PC-3 (cell line): ENCODE measurements around the gene NUDT5. TPM values are rescaled to one million over a fixed set of nuclear protein-coding genes. Genes with fewer than 3 reads are reported as not detected.

Source experiments
- ATAC-seq: fragments of 200-7000 bp; cut with Tn5 transposase; 2 replicates; pipeline ENCODE4 v1.9.1; 2020; ENCODE audit warnings: mild to moderate bottlenecking, moderate library complexity
- BruUV-seq: library from RNA; stranded (reverse); fragments of 400-500 nt; replicated peaks from 2 replicates; lab custom pipeline; 2021; lab: Mats Ljungman, UMichigan
- CTCF ChIA-PET: fragments of 300-600 bp; sonication (Branson Sonifier 250); formaldehyde crosslinking; loops from one replicate; lab custom pipeline; 2022; ENCODE audit warnings: antibody characterized with exemption; lab: Charles Lee
- POLR2A ChIA-PET: fragments of 300-600 bp; sonication (Branson Sonifier 250); formaldehyde crosslinking; loops from one replicate; lab custom pipeline; 2022; ENCODE audit warnings: antibody characterized with exemption; ENCODE audit not compliant: unreplicated experiment; lab: Charles Lee
- DNase-seq: peaks from one replicate; pipeline ENCODE4 v3.0.0-alpha.2; 2015
- H2AFZ ChIP-seq: fragments of 300-600 bp; sonication (generic); 2 replicates; pipeline ENCODE4 v1.6.0; 2016; ENCODE audit warnings: antibody characterized with exemption, low read length
- H3F3A ChIP-seq: fragments of 300-600 bp; sonication (generic); one replicate; pipeline ENCODE4 v1.6.0; 2017; ENCODE audit warnings: antibody characterized with exemption, low read length, control low read depth, mild to moderate bottlenecking; ENCODE audit not compliant: unreplicated experiment
- H3K27ac ChIP-seq: fragments of 300-600 bp; sonication (generic); 2 replicates; pipeline ENCODE4 v1.5.1; 2016; ENCODE audit warnings: mild to moderate bottlenecking, low read length
- H3K27me3 ChIP-seq: fragments of 300-600 bp; sonication (generic); 2 replicates; pipeline ENCODE4 v1.6.1; 2016; ENCODE audit warnings: low read length, mixed read lengths
- H3K36me3 ChIP-seq: fragments of 300-600 bp; sonication (generic); 2 replicates; pipeline ENCODE4 v1.6.1; 2016; ENCODE audit warnings: low read depth, mixed run types, low read length, mixed read lengths
- H3K4me1 ChIP-seq: fragments of 300-600 bp; sonication (generic); 2 replicates; pipeline ENCODE4 v1.5.1; 2016; ENCODE audit warnings: low read length; ENCODE audit not compliant: insufficient read depth
- H3K4me2 ChIP-seq: fragments of 300-600 bp; sonication (generic); 2 replicates; pipeline ENCODE4 v1.6.0; 2016; ENCODE audit warnings: low read length
- H3K4me3 ChIP-seq: fragments of 300-600 bp; sonication (generic); 2 replicates; pipeline ENCODE4 v1.5.1; 2016; ENCODE audit warnings: mild to moderate bottlenecking, low read length, mixed read lengths
- H3K79me2 ChIP-seq: fragments of 300-600 bp; sonication (generic); 2 replicates; pipeline ENCODE4 v1.6.1; 2017; ENCODE audit warnings: low read length, mixed read lengths
- H3K9ac ChIP-seq: fragments of 300-600 bp; sonication (generic); 2 replicates; pipeline ENCODE4 v1.6.0; 2016; ENCODE audit warnings: mild to moderate bottlenecking, low read length
- H3K9me2 ChIP-seq: fragments of 300-600 bp; sonication (generic); replicated peaks from 2 replicates; pipeline ENCODE4 v1.6.1; 2016; ENCODE audit warnings: mixed run types, low read length, mixed read lengths
- H3K9me3 ChIP-seq: fragments of 300-600 bp; sonication (generic); 2 replicates; pipeline ENCODE4 v1.6.1; 2016; ENCODE audit warnings: low read length, mixed read lengths
- H4K20me1 ChIP-seq: fragments of 300-600 bp; sonication (generic); 2 replicates; pipeline ENCODE4 v1.6.1; 2016; ENCODE audit warnings: low read length, mixed read lengths
- CTCF ChIP-seq: fragments of 300-600 bp; sonication (generic); conservative IDR thresholded peaks from 2 replicates; pipeline ENCODE4 v1.5.1; 2017; ENCODE audit warnings: antibody characterized with exemption, low read depth, mild to moderate bottlenecking, low read length
- EZH2 ChIP-seq: fragments of 300-600 bp; sonication (generic); IDR thresholded peaks from one replicate; pipeline ENCODE4 v1.6.1; 2017; ENCODE audit warnings: antibody characterized with exemption, mild to moderate bottlenecking, low read length; ENCODE audit not compliant: unreplicated experiment
- EZH2phosphoT487 ChIP-seq: fragments of 300-600 bp; sonication (generic); IDR thresholded peaks from 2 replicates; pipeline ENCODE4 v1.6.1; 2018; ENCODE audit warnings: mild to moderate bottlenecking, antibody characterized with exemption, low read length, borderline replicate concordance
- intact Hi-C: fragments of 100-400 bp; cut with micrococcal nuclease; formaldehyde crosslinking; loops from 2 replicates; pipeline ENCODE4 v1.9.0; 2023
- total RNA-seq: library from RNA; depleted of rRNA; stranded (reverse); fragments of >200 nt; gene quantifications from 2 replicates; pipeline ENCODE4 v1.2.3, GENCODE V29; 2014

Gene NUDT5
- total RNA-seq, 1 experiment from 2014 or later, result 39.3 TPM

- CTCF ChIA-PET, result interaction anchor here (0.6 kb wide), 1 partner anchor 1991 kb away, joined by 7 read pairs; no protein-coding TSS in a partner anchor
- peak; percentile 1 for DNase-seq
- TF ChIP-seq EZH2, result no peak
- no peak for TF ChIP-seq CTCF
- TF ChIP-seq EZH2phosphoT487, result no peak
- H3K9me2 ChIP-seq, result no peaks in the 10 kb centered on the region
- peak overlapping the region; percentile 77 for H3K27ac ChIP-seq
- peak overlapping the region; percentile 93 for H3K9ac ChIP-seq
- no peaks in the 10 kb centered on the region for H3K9me3 ChIP-seq
- intact Hi-C loops, result no loop called here
- H3K36me3 ChIP-seq, result peaks cover 7% of the 10 kb centered on the region; the same call in 1 of the 2 replicates
- H2AFZ ChIP-seq, result peak overlapping the region; percentile 89; the same call in 1 of the 2 replicates
- ATAC-seq, result peak; percentile 14; the same call in 1 of the 2 replicates
- peaks cover 11% of the 10 kb centered on the region; the same call in 1 of the 2 replicates for H3K4me1 ChIP-seq
- H4K20me1 ChIP-seq, result peaks cover 4% of the 10 kb centered on the region; the same call in 1 of the 2 replicates
- no peaks in the 10 kb centered on the region for H3F3A ChIP-seq
- peak overlapping the region; percentile 90 for H3K4me2 ChIP-seq
- POLR2A ChIA-PET, result no interaction called here
- no TSS peak for BruUV-seq
- H3K4me3 ChIP-seq, result peak overlapping the region; percentile 98
- no peaks in the 10 kb centered on the region for H3K27me3 ChIP-seq
- peaks cover 85% of the 10 kb centered on the region for H3K79me2 ChIP-seq
These were observed 879 bp downstream of the NUDT5 start for GRCh38 chr10:12194752-12195271.

- H3K9me2 ChIP-seq, result no peaks in the 10 kb centered on the region
- no peaks in the 10 kb centered on the region for H3K9me3 ChIP-seq
- ATAC-seq (no peak), DNase-seq (peak; percentile 2)
- peaks cover 4% of the 10 kb centered on the region; the same call in 1 of the 2 replicates for H4K20me1 ChIP-seq
- H2AFZ ChIP-seq, result no peak overlapping the region
- CTCF ChIA-PET, result no interaction called here
- intact Hi-C loops, result no loop called here
- H3F3A ChIP-seq, result no peaks in the 10 kb centered on the region
- no peaks in the 10 kb centered on the region; the same call in 1 of the 2 replicates for H3K36me3 ChIP-seq
- no peak overlapping the region for H3K4me3 ChIP-seq
- no TSS peak for BruUV-seq
- H3K4me1 ChIP-seq, result peaks cover 11% of the 10 kb centered on the region; the same call in 1 of the 2 replicates
- peaks cover 74% of the 10 kb centered on the region for H3K79me2 ChIP-seq
- peak overlapping the region; percentile 90; the same call in 1 of the 2 replicates for H3K4me2 ChIP-seq
- no peak overlapping the region for H3K27ac ChIP-seq
- H3K27me3 ChIP-seq, result no peaks in the 10 kb centered on the region
- TF ChIP-seq EZH2 (no peak), CTCF (no peak)
- no peak overlapping the region for H3K9ac ChIP-seq
- POLR2A ChIA-PET, result no interaction called here
These were observed 2.5 kb downstream of the NUDT5 start for GRCh38 chr10:12193193-12193592.

GRCh38 chr10:12191715-12192114 is 4.0 kb downstream of the NUDT5 start:
- Histone ChIP-seq H3K79me2 (peaks cover 59% of the 10 kb centered on the region), H3K27me3 (no peaks in the 10 kb centered on the region), H3K4me2 (no peak overlapping the region), H3K4me1 (peaks cover 11% of the 10 kb centered on the region; the same call in 1 of the 2 replicates), H3K36me3 (no peaks in the 10 kb centered on the region; the same call in 1 of the 2 replicates), H4K20me1 (no peaks in the 10 kb centered on the region), H3K27ac (no peak overlapping the region), H3K9me3 (no peaks in the 10 kb centered on the region), H3F3A (no peaks in the 10 kb centered on the region), H3K9me2 (no peaks in the 10 kb centered on the region), H3K9ac (no peak overlapping the region), H3K4me3 (no peak overlapping the region), H2AFZ (no peak overlapping the region)
- DNase-seq (no peak), ATAC-seq (no peak)
- TF ChIP-seq CTCF (no peak), EZH2phosphoT487 (no peak), EZH2 (no peak)
- POLR2A ChIA-PET, result no interaction called here
- CTCF ChIA-PET, result no interaction called here
- BruUV-seq, result no TSS peak
- intact Hi-C loops, result no loop called here
